Mucosa of descending colon (tissue), 3 donors: Measurements from ENCODE around the gene FGB. TPM values are rescaled to one million over a fixed set of nuclear protein-coding genes. Genes with fewer than 3 reads are reported as not detected.

ENCODE experiments used
- ATAC-seq: fragments of 200-7000 bp; cut with Tn5 transposase; one replicate; pipeline ENCODE4 v1.9.1; 2020; ENCODE audit warnings: mild to moderate bottlenecking, moderate library complexity
- DNase-seq, 3 donors: peaks; one replicate each; pipeline ENCODE4 v3.0.0-alpha.2; 2020
- H3K36me3 ChIP-seq: fragments of 200-600 bp; one replicate; pipeline ENCODE4 v1.8.0; 2021; ENCODE audit warnings: low read depth, mild to moderate bottlenecking
- H3K4me1 ChIP-seq: fragments of 200-600 bp; one replicate; pipeline ENCODE4 v1.8.0; 2021; ENCODE audit warnings: low read depth, mild to moderate bottlenecking
- H3K4me3 ChIP-seq: fragments of 200-600 bp; one replicate; pipeline ENCODE4 v1.8.0; 2021; ENCODE audit warnings: mild to moderate bottlenecking
- H3K9me3 ChIP-seq: fragments of 200-600 bp; one replicate; pipeline ENCODE4 v1.8.0; 2021; ENCODE audit warnings: mild to moderate bottlenecking
- CTCF ChIP-seq: fragments of 200-600 bp; IDR thresholded peaks from one replicate; pipeline ENCODE4 v1.8.0; 2022; ENCODE audit warnings: antibody characterized with exemption, mild to moderate bottlenecking
- intact Hi-C, 2 donors: fragments of 100-400 bp; cut with DNase I in 1 of 2; cut with micrococcal nuclease in 1 of 2; formaldehyde crosslinking; loops; one replicate each; pipeline versions ENCODE4 v1.11.0 to v1.11.1; 2022; cut with DNase I, micrococcal nuclease
- total RNA-seq, 3 donors: library from RNA; stranded (reverse); fragmentation: NEBNext Ultra II Directional in 2 of 3; extraction: Animal tissue kit (Norgen Biotek cat#: 25700) in 2 of 3; gene quantifications; one replicate each; pipeline versions ENCODE4 v1.2.1 to v1.2.4, GENCODE V29; 2021 to 2023
- donor health status: DM: no; HTN: no; CAD: no; lungs with moderate emphysema.
- donor health status: DM: no; HTN: no; CAD: no.
- donor health status: DM: no; HTN: yes; CAD: no.

FGB gene
- total RNA-seq, 3 donors from 2014 or later, result 0.63 to 1.0 TPM; not detected in 1

GRCh38 chr4:154584259-154584658 is 21.4 kb downstream of the FGB start:
- Histone ChIP-seq H3K36me3 (no peaks in the 10 kb centered on the region), H3K4me3 (no peak overlapping the region), H3K4me1 (no peaks in the 10 kb centered on the region), H3K9me3 (no peaks in the 10 kb centered on the region)
- no peak for ATAC-seq
- no peak for TF ChIP-seq CTCF
- intact Hi-C loops, result no loop called here
- DNase-seq, result no peak

DNA sequence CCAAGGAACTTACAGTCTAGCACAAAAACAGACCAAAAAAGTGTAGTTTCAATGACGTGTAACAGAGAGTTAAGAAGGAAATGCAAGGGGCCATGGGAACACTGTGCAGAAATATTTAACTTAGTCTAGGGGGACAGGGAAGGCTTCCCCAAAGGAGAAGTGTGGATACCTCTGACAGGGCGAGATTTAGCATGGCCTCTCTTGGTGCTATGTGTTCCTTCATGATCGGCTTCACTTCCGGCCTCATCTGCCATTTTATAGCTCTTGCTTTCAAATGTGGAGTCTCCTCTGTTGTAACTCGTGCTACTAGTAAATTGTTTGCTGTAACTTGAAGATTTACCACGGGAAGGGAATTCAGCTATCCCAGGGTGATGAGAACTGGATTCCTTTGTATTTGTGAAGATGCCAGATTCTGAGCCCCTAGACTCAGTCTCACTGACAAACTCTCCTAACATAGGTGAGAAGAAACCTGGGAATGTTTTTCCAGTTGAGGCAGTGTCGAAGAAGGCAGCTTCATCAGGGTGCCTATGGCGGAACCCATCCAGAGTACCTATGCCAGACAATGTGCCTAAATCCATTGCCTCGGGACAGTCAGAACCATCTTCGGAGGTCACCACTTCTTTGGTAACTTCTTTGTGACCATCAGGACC is 22.7 kb downstream of the FGB start:
- intact Hi-C loops, result no loop called here
- H3K36me3 ChIP-seq, result no peaks in the 10 kb centered on the region
- TF ChIP-seq CTCF, result no peak
- DNase-seq, result no peak
- ATAC-seq, result no peak
- no peaks in the 10 kb centered on the region for H3K9me3 ChIP-seq
- peaks cover 4% of the 10 kb centered on the region for H3K4me1 ChIP-seq
- no peak overlapping the region for H3K4me3 ChIP-seq

- no peak for TF ChIP-seq CTCF
Observed at GRCh38 chr4:154586296-154587033, 23.7 kb downstream of the FGB start.

GRCh38 chr4:154588198-154588597 is 25.4 kb downstream of the FGB start:
- Histone ChIP-seq H3K9me3 (no peaks in the 10 kb centered on the region), H3K4me1 (peaks cover 9% of the 10 kb centered on the region), H3K4me3 (no peak overlapping the region), H3K36me3 (no peaks in the 10 kb centered on the region)
- DNase-seq (no peak), ATAC-seq (no peak)
- no peak for TF ChIP-seq CTCF
- intact Hi-C loops, result no loop called here

More at GRCh38 chr4:154586296-154587033, 23.7 kb downstream of the FGB start:
- ATAC-seq (no peak), DNase-seq (no peak)
- intact Hi-C loops, result no loop called here
- Histone ChIP-seq H3K4me1 (peaks cover 9% of the 10 kb centered on the region), H3K9me3 (no peaks in the 10 kb centered on the region), H3K36me3 (no peaks in the 10 kb centered on the region), H3K4me3 (no peak overlapping the region)

GRCh38 chr4:154589296-154590197 is 26.7 kb downstream of the FGB start:
- ATAC-seq (no peak), DNase-seq (no peak)
- intact Hi-C loops, result no loop called here
- Histone ChIP-seq H3K36me3 (no peaks in the 10 kb centered on the region), H3K4me1 (peaks cover 9% of the 10 kb centered on the region), H3K4me3 (no peak overlapping the region), H3K9me3 (no peaks in the 10 kb centered on the region)
- no peak for TF ChIP-seq CTCF
